GM12865 (cell line): ENCODE results near the gene CALHM4.

Experiments used
- DNase-seq: peaks from one replicate; pipeline ENCODE4 v3.0.0; 2010; ENCODE audit warnings: low read depth
- H3K4me3 ChIP-seq: 2 replicates; pipeline ENCODE4 v1.5.1; 2011; ENCODE audit warnings: mild to moderate bottlenecking, low read depth, low read length, control low read depth
- CTCF ChIP-seq: IDR thresholded peaks from 2 replicates; pipeline ENCODE4 v1.5.1; 2011; ENCODE audit warnings: low read length, control low read depth, low read depth, inconsistent platforms; ENCODE audit not compliant: insufficient read depth; ENCODE audit errors: missing control alignments

The CALHM4 gene

GRCh38 chr6:116563830-116564229, 10.3 kb downstream of the CALHM4 start:
- TF ChIP-seq CTCF = no peak
- DNase-seq = no peak
- no peak overlapping the region for H3K4me3 ChIP-seq

GRCh38 chr6:116564311-116564710, 10.8 kb downstream of the CALHM4 start:
- H3K4me3 ChIP-seq = no peak overlapping the region
- DNase-seq = no peak
- no peak for TF ChIP-seq CTCF

- no peak for TF ChIP-seq CTCF
- no peak overlapping the region for H3K4me3 ChIP-seq
- no peak for DNase-seq
Measured at GRCh38 chr6:116564921-116565872, 11.6 kb downstream of the CALHM4 start.

- TF ChIP-seq CTCF = no peak
- H3K4me3 ChIP-seq = no peak overlapping the region
- no peak for DNase-seq
Measured at GRCh38 chr6:116568111-116568510, 14.6 kb downstream of the CALHM4 start.

GRCh38 chr6:116568821-116569755, 15.5 kb downstream of the CALHM4 start:
- TF ChIP-seq CTCF = no peak
- H3K4me3 ChIP-seq = no peak overlapping the region
- DNase-seq = no peak

GRCh38 chr6:116570856-116571682, 17.5 kb downstream of the CALHM4 start, which contains the start of gene RWDD1:
TSS of gene RWDD1 (plus strand) at chr6:116571504. CDS start at chr6:116571583, 79 bp downstream.
- DNase-seq = peak; percentile 100
- no peak for TF ChIP-seq CTCF
- H3K4me3 ChIP-seq = peak within 1 kb of the TSS; percentile 96
